ENCODE data around the gene COL3A1. TPM values are rescaled to one million over a fixed set of nuclear protein-coding genes. Genes with fewer than 3 reads are reported as not detected.

COL3A1 gene
- total and polyA plus RNA-seq, 2 experiments from 2014 or later: 0.17 to 0.31 TPM

DNA sequence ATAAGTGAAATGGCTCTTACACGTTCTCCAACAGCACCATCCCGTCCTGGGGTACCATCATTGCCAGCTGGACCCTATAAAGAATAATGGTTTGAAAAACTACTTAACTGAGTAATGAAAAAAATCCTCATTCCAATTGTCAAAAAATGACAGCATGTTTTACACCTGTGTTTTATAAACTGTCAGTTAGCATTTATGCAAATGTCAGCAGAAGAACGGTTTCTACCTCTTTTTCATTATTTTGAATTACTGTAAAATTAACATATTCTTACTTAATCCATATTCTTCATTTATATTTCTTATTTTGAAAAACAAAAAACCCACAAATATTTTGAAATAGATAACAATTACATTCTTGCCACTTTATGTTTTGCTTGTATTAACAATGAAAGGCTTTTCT is 74.0 kb downstream of the COL3A1 start:
- ATAC-seq (no peak), DNase-seq (ENCODE audit: low spot score) (no peak)
- Histone ChIP-seq H3K79me2 (replicated peaks; ENCODE audit: insufficient read depth) (no peaks in the 10 kb centered on the region), H4K20me1 (replicated peaks; ENCODE audit: insufficient read depth) (no peaks in the 10 kb centered on the region), H3K27ac (ENCODE audit: low read depth) (no peak overlapping the region), H3K4me1 (ENCODE audit: insufficient read depth) (peaks cover 3% of the 10 kb centered on the region; the same call in 1 of the 2 replicates), H3F3A (replicated peaks; ENCODE audit: low read depth) (no peaks in the 10 kb centered on the region), H2AFZ (no peak overlapping the region), H3K4me3 (no peak overlapping the region), H3K9me2 (ENCODE audit: insufficient read depth) (no peaks in the 10 kb centered on the region), H3K36me3 (ENCODE audit: insufficient read depth) (no peaks in the 10 kb centered on the region), H3K27me3 (ENCODE audit: insufficient read depth) (no peaks in the 10 kb centered on the region), H3K4me2 (no peak overlapping the region)
- H3K36me3 Mint-ChIP-seq (ENCODE audit: low read depth): 0 out of 3 replicates have a peak, but pooled peaks cover 3% of the 10 kb centered on the region
- no peak overlapping the region for H3K4me3 Mint-ChIP-seq
- no peaks in the 10 kb centered on the region for H3K9me3 Mint-ChIP-seq
- H3K27me3 Mint-ChIP-seq (ENCODE audit: insufficient read depth, low read depth, poor library complexity): no peaks in the 10 kb centered on the region
- TF ChIP-seq, protein P1, sequence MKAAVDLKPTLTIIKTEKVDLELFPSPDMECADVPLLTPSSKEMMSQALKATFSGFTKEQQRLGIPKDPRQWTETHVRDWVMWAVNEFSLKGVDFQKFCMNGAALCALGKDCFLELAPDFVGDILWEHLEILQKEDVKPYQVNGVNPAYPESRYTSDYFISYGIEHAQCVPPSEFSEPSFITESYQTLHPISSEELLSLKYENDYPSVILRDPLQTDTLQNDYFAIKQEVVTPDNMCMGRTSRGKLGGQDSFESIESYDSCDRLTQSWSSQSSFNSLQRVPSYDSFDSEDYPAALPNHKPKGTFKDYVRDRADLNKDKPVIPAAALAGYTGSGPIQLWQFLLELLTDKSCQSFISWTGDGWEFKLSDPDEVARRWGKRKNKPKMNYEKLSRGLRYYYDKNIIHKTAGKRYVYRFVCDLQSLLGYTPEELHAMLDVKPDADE (IDR thresholded peaks at IDR 0.05): no peak
- TF ChIP-seq NANOG (IDR thresholded peaks at IDR 0.05; ENCODE audit: borderline replicate concordance) (no peak), EZH2phosphoT487 (IDR thresholded peaks at IDR 0.05; ENCODE audit: unreplicated experiment) (no peak), ZNF331 (CRISPR knock-in tag; IDR thresholded peaks at IDR 0.05; ENCODE audit: low read depth) (no peak), CREB1 (CRISPR knock-in tag; IDR thresholded peaks at IDR 0.05; ENCODE audit: low read depth) (no peak), JUNB (IDR thresholded peaks at IDR 0.05; ENCODE audit: unreplicated experiment) (no peak), POLR2AphosphoS5 (IDR thresholded peaks at IDR 0.05; ENCODE audit: low read depth) (no peak), STAT1 (IDR thresholded peaks at IDR 0.05; ENCODE audit: unreplicated experiment) (no peak), EZH2 (IDR thresholded peaks at IDR 0.05; ENCODE audit: low read depth, unreplicated experiment) (no peak), ZNF114 (CRISPR knock-in tag; IDR thresholded peaks at IDR 0.05) (no peak)
- TF ChIP-seq, protein P2, sequence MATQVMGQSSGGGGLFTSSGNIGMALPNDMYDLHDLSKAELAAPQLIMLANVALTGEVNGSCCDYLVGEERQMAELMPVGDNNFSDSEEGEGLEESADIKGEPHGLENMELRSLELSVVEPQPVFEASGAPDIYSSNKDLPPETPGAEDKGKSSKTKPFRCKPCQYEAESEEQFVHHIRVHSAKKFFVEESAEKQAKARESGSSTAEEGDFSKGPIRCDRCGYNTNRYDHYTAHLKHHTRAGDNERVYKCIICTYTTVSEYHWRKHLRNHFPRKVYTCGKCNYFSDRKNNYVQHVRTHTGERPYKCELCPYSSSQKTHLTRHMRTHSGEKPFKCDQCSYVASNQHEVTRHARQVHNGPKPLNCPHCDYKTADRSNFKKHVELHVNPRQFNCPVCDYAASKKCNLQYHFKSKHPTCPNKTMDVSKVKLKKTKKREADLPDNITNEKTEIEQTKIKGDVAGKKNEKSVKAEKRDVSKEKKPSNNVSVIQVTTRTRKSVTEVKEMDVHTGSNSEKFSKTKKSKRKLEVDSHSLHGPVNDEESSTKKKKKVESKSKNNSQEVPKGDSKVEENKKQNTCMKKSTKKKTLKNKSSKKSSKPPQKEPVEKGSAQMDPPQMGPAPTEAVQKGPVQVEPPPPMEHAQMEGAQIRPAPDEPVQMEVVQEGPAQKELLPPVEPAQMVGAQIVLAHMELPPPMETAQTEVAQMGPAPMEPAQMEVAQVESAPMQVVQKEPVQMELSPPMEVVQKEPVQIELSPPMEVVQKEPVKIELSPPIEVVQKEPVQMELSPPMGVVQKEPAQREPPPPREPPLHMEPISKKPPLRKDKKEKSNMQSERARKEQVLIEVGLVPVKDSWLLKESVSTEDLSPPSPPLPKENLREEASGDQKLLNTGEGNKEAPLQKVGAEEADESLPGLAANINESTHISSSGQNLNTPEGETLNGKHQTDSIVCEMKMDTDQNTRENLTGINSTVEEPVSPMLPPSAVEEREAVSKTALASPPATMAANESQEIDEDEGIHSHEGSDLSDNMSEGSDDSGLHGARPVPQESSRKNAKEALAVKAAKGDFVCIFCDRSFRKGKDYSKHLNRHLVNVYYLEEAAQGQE (IDR thresholded peaks at IDR 0.05; ENCODE audit: unreplicated experiment): no peak
- TF ChIP-seq, protein P3, sequence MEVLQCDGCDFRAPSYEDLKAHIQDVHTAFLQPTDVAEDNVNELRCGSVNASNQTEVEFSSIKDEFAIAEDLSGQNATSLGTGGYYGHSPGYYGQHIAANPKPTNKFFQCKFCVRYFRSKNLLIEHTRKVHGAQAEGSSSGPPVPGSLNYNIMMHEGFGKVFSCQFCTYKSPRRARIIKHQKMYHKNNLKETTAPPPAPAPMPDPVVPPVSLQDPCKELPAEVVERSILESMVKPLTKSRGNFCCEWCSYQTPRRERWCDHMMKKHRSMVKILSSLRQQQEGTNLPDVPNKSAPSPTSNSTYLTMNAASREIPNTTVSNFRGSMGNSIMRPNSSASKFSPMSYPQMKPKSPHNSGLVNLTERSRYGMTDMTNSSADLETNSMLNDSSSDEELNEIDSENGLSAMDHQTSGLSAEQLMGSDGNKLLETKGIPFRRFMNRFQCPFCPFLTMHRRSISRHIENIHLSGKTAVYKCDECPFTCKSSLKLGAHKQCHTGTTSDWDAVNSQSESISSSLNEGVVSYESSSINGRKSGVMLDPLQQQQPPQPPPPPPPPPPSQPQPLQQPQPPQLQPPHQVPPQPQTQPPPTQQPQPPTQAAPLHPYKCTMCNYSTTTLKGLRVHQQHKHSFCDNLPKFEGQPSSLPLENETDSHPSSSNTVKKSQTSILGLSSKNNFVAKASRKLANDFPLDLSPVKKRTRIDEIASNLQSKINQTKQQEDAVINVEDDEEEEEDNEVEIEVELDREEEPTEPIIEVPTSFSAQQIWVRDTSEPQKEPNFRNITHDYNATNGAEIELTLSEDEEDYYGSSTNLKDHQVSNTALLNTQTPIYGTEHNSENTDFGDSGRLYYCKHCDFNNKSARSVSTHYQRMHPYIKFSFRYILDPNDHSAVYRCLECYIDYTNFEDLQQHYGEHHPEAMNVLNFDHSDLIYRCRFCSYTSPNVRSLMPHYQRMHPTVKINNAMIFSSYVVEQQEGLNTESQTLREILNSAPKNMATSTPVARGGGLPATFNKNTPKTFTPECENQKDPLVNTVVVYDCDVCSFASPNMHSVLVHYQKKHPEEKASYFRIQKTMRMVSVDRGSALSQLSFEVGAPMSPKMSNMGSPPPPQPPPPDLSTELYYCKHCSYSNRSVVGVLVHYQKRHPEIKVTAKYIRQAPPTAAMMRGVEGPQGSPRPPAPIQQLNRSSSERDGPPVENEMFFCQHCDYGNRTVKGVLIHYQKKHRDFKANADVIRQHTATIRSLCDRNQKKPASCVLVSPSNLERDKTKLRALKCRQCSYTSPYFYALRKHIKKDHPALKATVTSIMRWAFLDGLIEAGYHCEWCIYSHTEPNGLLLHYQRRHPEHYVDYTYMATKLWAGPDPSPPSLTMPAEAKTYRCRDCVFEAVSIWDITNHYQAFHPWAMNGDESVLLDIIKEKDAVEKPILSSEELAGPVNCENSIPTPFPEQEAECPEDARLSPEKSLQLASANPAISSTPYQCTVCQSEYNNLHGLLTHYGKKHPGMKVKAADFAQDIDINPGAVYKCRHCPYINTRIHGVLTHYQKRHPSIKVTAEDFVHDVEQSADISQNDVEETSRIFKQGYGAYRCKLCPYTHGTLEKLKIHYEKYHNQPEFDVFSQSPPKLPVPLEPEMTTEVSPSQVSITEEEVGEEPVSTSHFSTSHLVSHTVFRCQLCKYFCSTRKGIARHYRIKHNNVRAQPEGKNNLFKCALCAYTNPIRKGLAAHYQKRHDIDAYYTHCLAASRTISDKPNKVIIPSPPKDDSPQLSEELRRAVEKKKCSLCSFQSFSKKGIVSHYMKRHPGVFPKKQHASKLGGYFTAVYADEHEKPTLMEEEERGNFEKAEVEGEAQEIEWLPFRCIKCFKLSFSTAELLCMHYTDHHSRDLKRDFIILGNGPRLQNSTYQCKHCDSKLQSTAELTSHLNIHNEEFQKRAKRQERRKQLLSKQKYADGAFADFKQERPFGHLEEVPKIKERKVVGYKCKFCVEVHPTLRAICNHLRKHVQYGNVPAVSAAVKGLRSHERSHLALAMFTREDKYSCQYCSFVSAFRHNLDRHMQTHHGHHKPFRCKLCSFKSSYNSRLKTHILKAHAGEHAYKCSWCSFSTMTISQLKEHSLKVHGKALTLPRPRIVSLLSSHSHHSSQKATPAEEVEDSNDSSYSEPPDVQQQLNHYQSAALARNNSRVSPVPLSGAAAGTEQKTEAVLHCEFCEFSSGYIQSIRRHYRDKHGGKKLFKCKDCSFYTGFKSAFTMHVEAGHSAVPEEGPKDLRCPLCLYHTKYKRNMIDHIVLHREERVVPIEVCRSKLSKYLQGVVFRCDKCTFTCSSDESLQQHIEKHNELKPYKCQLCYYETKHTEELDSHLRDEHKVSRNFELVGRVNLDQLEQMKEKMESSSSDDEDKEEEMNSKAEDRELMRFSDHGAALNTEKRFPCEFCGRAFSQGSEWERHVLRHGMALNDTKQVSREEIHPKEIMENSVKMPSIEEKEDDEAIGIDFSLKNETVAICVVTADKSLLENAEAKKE (CRISPR knock-in tag; IDR thresholded peaks at IDR 0.05): no peak
- TF ChIP-seq, protein P4, sequence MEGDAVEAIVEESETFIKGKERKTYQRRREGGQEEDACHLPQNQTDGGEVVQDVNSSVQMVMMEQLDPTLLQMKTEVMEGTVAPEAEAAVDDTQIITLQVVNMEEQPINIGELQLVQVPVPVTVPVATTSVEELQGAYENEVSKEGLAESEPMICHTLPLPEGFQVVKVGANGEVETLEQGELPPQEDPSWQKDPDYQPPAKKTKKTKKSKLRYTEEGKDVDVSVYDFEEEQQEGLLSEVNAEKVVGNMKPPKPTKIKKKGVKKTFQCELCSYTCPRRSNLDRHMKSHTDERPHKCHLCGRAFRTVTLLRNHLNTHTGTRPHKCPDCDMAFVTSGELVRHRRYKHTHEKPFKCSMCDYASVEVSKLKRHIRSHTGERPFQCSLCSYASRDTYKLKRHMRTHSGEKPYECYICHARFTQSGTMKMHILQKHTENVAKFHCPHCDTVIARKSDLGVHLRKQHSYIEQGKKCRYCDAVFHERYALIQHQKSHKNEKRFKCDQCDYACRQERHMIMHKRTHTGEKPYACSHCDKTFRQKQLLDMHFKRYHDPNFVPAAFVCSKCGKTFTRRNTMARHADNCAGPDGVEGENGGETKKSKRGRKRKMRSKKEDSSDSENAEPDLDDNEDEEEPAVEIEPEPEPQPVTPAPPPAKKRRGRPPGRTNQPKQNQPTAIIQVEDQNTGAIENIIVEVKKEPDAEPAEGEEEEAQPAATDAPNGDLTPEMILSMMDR (conservative IDR thresholded peaks at IDR 0.05; ENCODE audit: low read depth in 2 of 2): no peak
- peaks cover 4% of the 10 kb centered on the region; the same call in 2 of the 3 replicates for H3K4me1 Mint-ChIP-seq
- no peak overlapping the region for H3K27ac Mint-ChIP-seq
